Astrocyte (in vitro differentiated cells and primary cell): ENCODE results near the gene LAMA5. TPM values are rescaled to one million over a fixed set of nuclear protein-coding genes. Genes with fewer than 3 reads are reported as not detected.
A peak's percentile ranks its signal among the peaks of the same experiment; 100 is the strongest.

ENCODE experiments used
- DNase-seq: peaks from one replicate; pipeline ENCODE4 v3.0.0-alpha.2; 2010; ENCODE audit warnings: low read depth
- FAIRE-seq: peaks from 2 replicates; lab custom pipeline; 2011; peaks lifted over from hg19 to GRCh38; lab: Jason Lieb, UNC
- H2AFZ ChIP-seq: 2 replicates; pipeline ENCODE4 v1.6.0; 2012; ENCODE audit warnings: low read depth, low read length, inconsistent platforms
- H3K27ac ChIP-seq: 2 replicates; pipeline ENCODE4 v1.5.1; 2011; ENCODE audit warnings: low read depth, low read length, inconsistent platforms
- H3K27me3 ChIP-seq: 2 replicates; pipeline ENCODE4 v1.6.0; 2011; ENCODE audit warnings: low read length, inconsistent platforms; ENCODE audit not compliant: insufficient read depth
- H3K36me3 ChIP-seq: 2 replicates; pipeline ENCODE4 v1.5.1; 2011; ENCODE audit warnings: low read length, inconsistent platforms; ENCODE audit not compliant: insufficient read depth
- H3K4me1 ChIP-seq: 2 replicates; pipeline ENCODE4 v1.5.1; 2011; ENCODE audit warnings: low read length, inconsistent platforms; ENCODE audit not compliant: insufficient read depth
- H3K4me2 ChIP-seq: 2 replicates; pipeline ENCODE4 v1.6.0; 2012; ENCODE audit warnings: low read length, inconsistent platforms
- H3K4me3 ChIP-seq: 2 replicates; pipeline ENCODE4 v1.5.1; 2011; ENCODE audit warnings: low read depth, mild to moderate bottlenecking, low read length, inconsistent platforms; ENCODE audit not compliant: insufficient read depth
- H3K79me2 ChIP-seq: 2 replicates; pipeline ENCODE4 v1.6.0; 2012; ENCODE audit warnings: mild to moderate bottlenecking, low read length, inconsistent platforms; ENCODE audit not compliant: insufficient read depth
- H3K9ac ChIP-seq: 2 replicates; pipeline ENCODE4 v1.6.0; 2012; ENCODE audit warnings: mild to moderate bottlenecking, low read length, inconsistent platforms
- H3K9me3 ChIP-seq: 2 replicates; pipeline ENCODE4 v1.5.1; 2012; ENCODE audit warnings: low read depth, mild to moderate bottlenecking, low read length, inconsistent platforms; ENCODE audit not compliant: insufficient read depth
- H4K20me1 ChIP-seq: 2 replicates; pipeline ENCODE4 v1.6.0; 2012; ENCODE audit warnings: low read length, inconsistent platforms; ENCODE audit not compliant: insufficient read depth
- H3K27ac Mint-ChIP-seq: one replicate; pipeline ENCODE4 v1.8.0; 2021; ENCODE audit warnings: mild to moderate bottlenecking, mixed read lengths; ENCODE audit not compliant: unreplicated experiment
- H3K27me3 Mint-ChIP-seq: one replicate; pipeline ENCODE4 v1.8.0; 2021; ENCODE audit warnings: low read depth, mixed read lengths; ENCODE audit not compliant: unreplicated experiment
- H3K36me3 Mint-ChIP-seq: one replicate; pipeline ENCODE4 v1.8.0; 2021; ENCODE audit warnings: low read depth, mixed read lengths; ENCODE audit not compliant: unreplicated experiment
- H3K4me1 Mint-ChIP-seq: one replicate; pipeline ENCODE4 v1.8.0; 2021; ENCODE audit warnings: low read depth, mixed read lengths; ENCODE audit not compliant: unreplicated experiment
- H3K4me3 Mint-ChIP-seq: one replicate; pipeline ENCODE4 v1.8.0; 2021; ENCODE audit warnings: mild to moderate bottlenecking, moderate library complexity, mixed read lengths; ENCODE audit not compliant: unreplicated experiment
- H3K9me3 Mint-ChIP-seq: one replicate; pipeline ENCODE4 v1.8.0; 2021; ENCODE audit warnings: mild to moderate bottlenecking, mixed read lengths; ENCODE audit not compliant: unreplicated experiment
- CTCF ChIP-seq: IDR thresholded peaks from 2 replicates; pipeline ENCODE4 v1.5.1; 2011; ENCODE audit warnings: low read depth, mild to moderate bottlenecking, inconsistent platforms, low read length, moderate library complexity; ENCODE audit not compliant: insufficient read depth
- EZH2 ChIP-seq: IDR thresholded peaks from 2 replicates; pipeline ENCODE4 v1.6.1; 2012; ENCODE audit warnings: mild to moderate bottlenecking, low read length, inconsistent platforms; ENCODE audit not compliant: insufficient read depth
- total RNA-seq: library from RNA; stranded (reverse); gene quantifications from 2 replicates; pipeline ENCODE4 v1.2.1, GENCODE V29; 2021

LAMA5 gene
- total RNA-seq, 1 donor from 2014 or later: 350 TPM

- Mint-ChIP-seq H3K27ac (peak overlapping the region; percentile 47), H3K4me3 (peak overlapping the region; percentile 27), H3K36me3 (peaks cover 5% of the 10 kb centered on the region), H3K4me1 (peaks cover 3% of the 10 kb centered on the region), H3K27me3 (peaks cover 3% of the 10 kb centered on the region), H3K9me3 (no peaks in the 10 kb centered on the region)
- Histone ChIP-seq H3K4me1 (peaks cover 8% of the 10 kb centered on the region), H3K27me3 (no peaks in the 10 kb centered on the region), H3K27ac (no peak overlapping the region), H3K4me2 (no peak overlapping the region), H3K79me2 (peaks cover 4% of the 10 kb centered on the region), H3K9me3 (no peaks in the 10 kb centered on the region), H3K4me3 (no peak overlapping the region), H2AFZ (no peak overlapping the region), H3K36me3 (no peaks in the 10 kb centered on the region), H4K20me1 (peaks cover 29% of the 10 kb centered on the region), H3K9ac (no peak overlapping the region)
- FAIRE-seq (no peak), DNase-seq (no peak)
- TF ChIP-seq CTCF (no peak), EZH2 (no peak)
Observed at GRCh38 chr20:62404112-62404665, 37.1 kb upstream of the LAMA5 start.

GRCh38 chr20:62403331-62403730, 36.2 kb upstream of the LAMA5 start:
- H3K4me2 ChIP-seq: no peak overlapping the region
- Mint-ChIP-seq H3K9me3 (no peaks in the 10 kb centered on the region), H3K4me1 (peaks cover 3% of the 10 kb centered on the region), H3K27me3 (peaks cover 3% of the 10 kb centered on the region), H3K27ac (no peak overlapping the region), H3K4me3 (no peak overlapping the region), H3K36me3 (peaks cover 5% of the 10 kb centered on the region)
- FAIRE-seq (no peak), DNase-seq (no peak)
- H3K9me3 ChIP-seq: no peaks in the 10 kb centered on the region
- peaks cover 29% of the 10 kb centered on the region for H4K20me1 ChIP-seq
- H2AFZ ChIP-seq: no peak overlapping the region
- H3K4me1 ChIP-seq: peaks cover 8% of the 10 kb centered on the region
- TF ChIP-seq CTCF: no peak
- H3K79me2 ChIP-seq: peaks cover 4% of the 10 kb centered on the region
- no peak overlapping the region for H3K9ac ChIP-seq
- H3K27me3 ChIP-seq: no peaks in the 10 kb centered on the region
- H3K4me3 ChIP-seq: no peak overlapping the region
- no peak overlapping the region for H3K27ac ChIP-seq
- no peaks in the 10 kb centered on the region for H3K36me3 ChIP-seq

DNA sequence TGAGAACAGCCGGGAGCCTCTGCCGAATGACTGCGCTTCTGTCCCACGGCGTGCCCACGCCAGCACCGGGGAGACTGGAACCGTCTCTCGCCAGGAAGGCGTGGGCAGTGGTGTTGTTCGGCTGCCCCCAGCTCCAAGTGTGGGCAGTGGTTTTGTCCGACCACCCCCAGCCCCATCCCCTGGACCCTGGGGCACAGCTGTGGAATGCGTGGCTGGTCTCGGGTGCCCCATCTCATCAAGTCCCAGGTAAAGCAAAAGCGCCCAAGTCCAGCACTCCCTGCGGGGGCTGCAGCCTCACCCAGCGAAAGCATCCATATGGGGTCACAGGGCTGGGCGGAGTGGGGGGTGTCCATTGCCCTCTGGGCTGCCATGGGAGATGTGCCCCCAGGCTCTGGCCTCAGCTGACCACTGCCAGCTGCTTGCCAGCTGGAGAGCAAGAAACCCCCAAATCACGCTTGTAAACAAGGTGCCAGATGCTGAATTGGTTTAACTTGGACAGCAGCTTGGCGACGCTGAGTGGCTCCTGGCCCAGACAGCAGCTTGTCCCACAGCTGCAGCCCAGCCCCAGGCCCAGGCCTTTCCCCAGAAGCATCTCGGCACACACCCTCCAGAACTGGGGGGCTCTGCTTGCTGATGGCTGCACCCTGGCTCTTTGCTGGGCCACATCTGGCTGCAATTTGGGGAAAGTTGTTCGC, 35.5 kb upstream of the LAMA5 start:
- no peak overlapping the region for H3K9ac ChIP-seq
- H3K27me3 Mint-ChIP-seq: peaks cover 3% of the 10 kb centered on the region
- no peaks in the 10 kb centered on the region for H3K36me3 ChIP-seq
- no peak overlapping the region for H3K27ac Mint-ChIP-seq
- peaks cover 5% of the 10 kb centered on the region for H3K36me3 Mint-ChIP-seq
- no peak overlapping the region for H3K4me3 ChIP-seq
- H4K20me1 ChIP-seq: peaks cover 29% of the 10 kb centered on the region
- H3K9me3 Mint-ChIP-seq: no peaks in the 10 kb centered on the region
- no peak overlapping the region for H3K4me3 Mint-ChIP-seq
- H3K4me1 Mint-ChIP-seq: peaks cover 3% of the 10 kb centered on the region
- H3K27me3 ChIP-seq: no peaks in the 10 kb centered on the region
- H3K4me1 ChIP-seq: peaks cover 8% of the 10 kb centered on the region
- FAIRE-seq: no peak
- peaks cover 4% of the 10 kb centered on the region for H3K79me2 ChIP-seq
- H3K4me2 ChIP-seq: no peak overlapping the region
- no peak for TF ChIP-seq CTCF
- no peak for TF ChIP-seq EZH2
- no peak overlapping the region for H2AFZ ChIP-seq
- no peak for DNase-seq
- no peaks in the 10 kb centered on the region for H3K9me3 ChIP-seq
- H3K27ac ChIP-seq: no peak overlapping the region
